GM18498 (cell line): ENCODE measurements around the gene EFEMP2.
"Not testable (repeated sequence)": the region's sequence is repeated elsewhere in the genome, so short reads cannot be mapped to it uniquely, and the experiment has no call there.

ENCODE experiments used
- ATAC-seq: cut with Tn5 transposase; IDR thresholded peaks from one replicate; pipeline ENCODE4 v1.9.1; 2021; ENCODE audit warnings: mild to moderate bottlenecking, moderate library complexity; ENCODE audit not compliant: unreplicated experiment

Gene EFEMP2

GRCh38 chr11:65833297-65834030 lies 39.1 kb downstream of the EFEMP2 start, which contains the start of gene SNX32:
SNX32 (plus strand) TSS chr11:65833963; CDS start chr11:65834066, 103 bp downstream.
- peak; percentile 98 for ATAC-seq

GRCh38 chr11:65832231-65832630 lies 40.4 kb downstream of the EFEMP2 start:
- not testable (repeated sequence) for ATAC-seq

- ATAC-seq: no peak
Observed at GRCh38 chr11:65829459-65829858, 43.1 kb downstream of the EFEMP2 start.

- no peak for ATAC-seq
Observed at GRCh38 chr11:65826984-65827735, 45.4 kb downstream of the EFEMP2 start.

GRCh38 chr11:65822776-65823528 lies 49.6 kb downstream of the EFEMP2 start:
- no peak for ATAC-seq

GRCh38 chr11:65821107-65821506 lies 51.5 kb downstream of the EFEMP2 start:
- no peak for ATAC-seq

- ATAC-seq: peak; percentile 81
Observed at GRCh38 chr11:65817835-65818680, 54.5 kb downstream of the EFEMP2 start.

GRCh38 chr11:65817312-65817834 lies 55.2 kb downstream of the EFEMP2 start:
- no peak for ATAC-seq

GRCh38 chr11:65816696-65817095 lies 55.9 kb downstream of the EFEMP2 start:
- no peak for ATAC-seq
